ENCODE measurements around the gene GRIN1.
A peak's percentile ranks its signal among the peaks of the same experiment; 100 is the strongest.
"Not testable (repeated sequence)": the region's sequence is repeated elsewhere in the genome, so short reads cannot be mapped to it uniquely, and the experiment has no call there.

Gene GRIN1

GRCh38 chr9:137115394-137116026, 23.4 kb upstream of the GRIN1 start:
- POLR2A ChIA-PET (ENCODE audit: low non-redundant PET): interaction anchor here (0.7 to 1.2 kb wide), 4 partner anchors 10 to 85 kb away, joined by 3 to 4 read pairs (median 4); partner anchors contain the start of gene MAN1B1
- CTCF ChIA-PET: interaction anchor here (0.6 to 1.6 kb wide), 8 partner anchors 16 to 121 kb away, joined by 3 to 9 read pairs (median 5); partner anchors contain the start of gene RNF224
- H3K27ac ChIP-seq: peak overlapping the region; percentile 59
- TF ChIP-seq, protein P1, sequence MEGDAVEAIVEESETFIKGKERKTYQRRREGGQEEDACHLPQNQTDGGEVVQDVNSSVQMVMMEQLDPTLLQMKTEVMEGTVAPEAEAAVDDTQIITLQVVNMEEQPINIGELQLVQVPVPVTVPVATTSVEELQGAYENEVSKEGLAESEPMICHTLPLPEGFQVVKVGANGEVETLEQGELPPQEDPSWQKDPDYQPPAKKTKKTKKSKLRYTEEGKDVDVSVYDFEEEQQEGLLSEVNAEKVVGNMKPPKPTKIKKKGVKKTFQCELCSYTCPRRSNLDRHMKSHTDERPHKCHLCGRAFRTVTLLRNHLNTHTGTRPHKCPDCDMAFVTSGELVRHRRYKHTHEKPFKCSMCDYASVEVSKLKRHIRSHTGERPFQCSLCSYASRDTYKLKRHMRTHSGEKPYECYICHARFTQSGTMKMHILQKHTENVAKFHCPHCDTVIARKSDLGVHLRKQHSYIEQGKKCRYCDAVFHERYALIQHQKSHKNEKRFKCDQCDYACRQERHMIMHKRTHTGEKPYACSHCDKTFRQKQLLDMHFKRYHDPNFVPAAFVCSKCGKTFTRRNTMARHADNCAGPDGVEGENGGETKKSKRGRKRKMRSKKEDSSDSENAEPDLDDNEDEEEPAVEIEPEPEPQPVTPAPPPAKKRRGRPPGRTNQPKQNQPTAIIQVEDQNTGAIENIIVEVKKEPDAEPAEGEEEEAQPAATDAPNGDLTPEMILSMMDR (conservative IDR thresholded peaks at IDR 0.05; ENCODE audit: low read depth): no peak
- no peak for DNase-seq (ENCODE audit: low spot score)

DNA sequence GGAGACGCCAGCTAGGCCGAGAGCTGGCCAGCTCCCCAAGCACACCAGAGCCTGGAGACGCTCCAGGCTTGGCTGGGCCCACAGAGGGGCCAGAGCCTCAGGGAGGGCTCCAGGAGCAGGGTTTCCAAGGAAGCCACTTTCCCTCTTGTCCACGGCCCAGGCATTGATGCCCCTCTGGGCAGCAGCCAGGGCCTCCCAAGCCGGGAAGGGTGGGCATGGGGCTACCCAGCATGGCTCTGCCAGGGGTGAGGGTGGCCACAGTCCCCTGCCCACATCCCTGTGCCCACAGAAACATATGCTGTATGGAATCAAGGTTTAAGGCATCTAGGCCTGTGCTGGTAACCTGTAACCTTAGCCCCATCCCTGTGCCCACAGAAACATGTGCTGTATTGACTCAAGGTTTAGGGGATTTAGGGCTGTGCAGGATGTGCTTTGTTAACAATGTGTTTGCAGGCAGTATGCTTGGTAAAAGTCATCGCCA, 22.9 kb upstream of the GRIN1 start:
- peak overlapping the region; percentile 10; the same call in 1 of the 2 replicates for H3K27ac ChIP-seq
- TF ChIP-seq, protein P1 (conservative IDR thresholded peaks at IDR 0.05; ENCODE audit: low read depth): no peak
- ChIA-PET POLR2A (ENCODE audit: low non-redundant PET) (interaction anchor here (0.8 kb wide), 1 partner anchor 85 kb away, joined by 3 read pairs; no protein-coding TSS in a partner anchor), CTCF (interaction anchor here (1.6 kb wide), 1 partner anchor 120 kb away, joined by 9 read pairs; no protein-coding TSS in a partner anchor)
- no peak for DNase-seq (ENCODE audit: low spot score)

DNA sequence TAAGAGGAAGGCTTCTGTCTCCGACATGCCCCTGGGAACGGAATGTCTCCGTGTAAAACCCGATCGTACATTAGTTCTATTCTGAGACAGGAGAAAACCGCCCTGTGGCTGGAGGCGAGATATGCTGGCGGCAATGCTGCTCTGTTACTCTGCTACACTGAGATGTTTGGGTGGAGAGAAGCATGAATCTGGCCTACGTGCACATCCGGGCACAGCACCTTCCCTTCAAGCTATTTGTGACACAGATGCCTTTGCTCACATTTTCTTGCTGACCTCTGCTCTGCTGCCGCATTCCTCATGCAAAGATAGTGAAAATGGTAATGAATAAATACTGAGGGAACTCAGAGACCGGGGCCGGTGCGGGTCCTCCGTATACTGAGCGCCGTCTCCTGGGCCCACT, 22.2 kb upstream of the GRIN1 start:
- ChIA-PET POLR2A (ENCODE audit: low non-redundant PET) (no interaction called here), CTCF (interaction anchor here (1.6 kb wide), 1 partner anchor 53 kb away, joined by 3 read pairs; no protein-coding TSS in a partner anchor)
- no peak for DNase-seq (ENCODE audit: low spot score)
- TF ChIP-seq, protein P1 (conservative IDR thresholded peaks at IDR 0.05; ENCODE audit: low read depth): no peak
- peak overlapping the region; percentile 10; the same call in 1 of the 2 replicates for H3K27ac ChIP-seq

DNA sequence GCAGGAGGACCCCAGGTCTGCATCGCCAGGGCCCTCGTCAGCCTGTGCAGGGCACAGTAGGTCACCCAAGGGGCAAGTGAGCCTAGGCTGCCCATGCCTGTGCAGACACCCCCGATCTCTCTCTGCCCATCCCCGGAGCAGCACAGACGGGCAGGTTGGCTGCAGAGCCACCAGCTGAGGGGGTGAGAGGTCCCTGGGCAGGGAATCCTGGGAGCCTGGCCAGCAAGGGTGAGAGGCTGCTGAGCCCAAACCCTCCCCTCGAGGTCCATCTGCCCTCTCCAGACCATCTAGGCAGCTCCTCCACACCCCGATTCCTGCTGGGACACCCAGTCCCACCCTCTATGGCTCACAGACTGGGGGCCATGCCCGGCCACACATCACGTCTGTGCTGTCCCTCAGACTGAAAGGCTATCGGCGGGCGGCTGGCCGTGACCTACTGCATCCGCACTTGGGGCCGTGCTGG, 21.7 kb upstream of the GRIN1 start:
- H3K27ac ChIP-seq: no peak overlapping the region
- DNase-seq (ENCODE audit: low spot score): no peak
- ChIA-PET POLR2A (ENCODE audit: low non-redundant PET) (no interaction called here), CTCF (interaction anchor here (1.6 kb wide), 1 partner anchor 53 kb away, joined by 3 read pairs; no protein-coding TSS in a partner anchor)
- TF ChIP-seq, protein P1 (conservative IDR thresholded peaks at IDR 0.05; ENCODE audit: low read depth): no peak

GRCh38 chr9:137118092-137118603, 20.8 kb upstream of the GRIN1 start:
- H3K27ac ChIP-seq; DNase-seq (ENCODE audit: low spot score); POLR2A ChIA-PET (ENCODE audit: low non-redundant PET): not testable (repeated sequence)
- CTCF ChIA-PET: interaction anchor here (0.6 to 1.6 kb wide), 8 partner anchors 18 to 424 kb away, joined by 3 to 7 read pairs (median 3); no protein-coding TSS in a partner anchor

DNA sequence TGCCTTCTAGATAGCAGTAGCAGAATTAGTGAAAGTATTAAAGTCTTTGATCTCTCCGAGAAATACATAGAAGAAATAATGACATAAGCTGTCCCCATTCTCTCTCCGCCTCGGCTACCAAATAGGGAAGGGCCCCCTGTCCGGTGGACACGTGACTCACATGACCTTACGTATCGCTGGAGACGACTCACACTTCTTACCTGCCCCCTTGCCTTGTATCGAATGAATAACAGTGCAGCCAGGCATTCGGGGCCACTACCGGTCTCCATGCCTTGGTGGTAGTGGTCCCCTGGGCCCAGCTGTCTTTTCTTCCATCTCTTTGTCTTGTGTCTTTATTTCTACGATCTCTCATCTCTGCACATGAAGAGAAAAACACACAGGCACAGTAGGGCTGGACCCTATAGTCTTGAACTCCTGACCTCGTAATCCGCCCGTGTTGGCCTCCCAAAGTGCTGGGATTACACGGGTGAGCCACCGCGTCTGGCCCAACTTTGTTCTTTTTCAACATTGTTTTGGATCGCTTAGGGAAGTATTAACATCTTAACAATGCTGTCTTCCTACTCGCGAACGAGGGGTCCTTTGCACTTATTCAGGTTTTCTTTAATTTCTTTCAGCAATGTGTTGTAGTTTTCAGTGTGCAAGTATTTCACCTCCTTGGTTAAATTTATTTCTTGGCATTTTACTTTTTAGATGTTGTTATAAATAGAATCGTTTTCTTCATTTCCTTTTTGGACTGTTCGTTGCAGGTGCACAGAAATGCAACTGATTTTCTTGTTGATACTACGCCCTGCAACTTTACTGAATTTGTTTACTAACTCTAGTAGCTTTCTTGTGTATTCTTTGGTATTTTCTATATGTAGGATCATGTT, 16.8 kb upstream of the GRIN1 start:
- not testable (repeated sequence) for DNase-seq (ENCODE audit: low spot score)

GRCh38 chr9:137122796-137123467, 16.0 kb upstream of the GRIN1 start:
- POLR2A ChIA-PET (ENCODE audit: low non-redundant PET); DNase-seq (ENCODE audit: low spot score); H3K27ac ChIP-seq: not testable (repeated sequence)
- CTCF ChIA-PET: interaction anchor here (0.6 to 1.2 kb wide), 3 partner anchors 18 to 73 kb away, joined by 3 read pairs; no protein-coding TSS in a partner anchor

More for the DNA sequence above, 16.8 kb upstream of the GRIN1 start:
- POLR2A ChIA-PET (ENCODE audit: low non-redundant PET); CTCF ChIA-PET; H3K27ac ChIP-seq: not testable (repeated sequence)

All from RWPE1 (cell line).